HG03460 (cell line): ENCODE results near the gene NFE2L3.

Source experiments
- ATAC-seq: cut with Tn5 transposase; IDR thresholded peaks from one replicate; pipeline ENCODE4 v1.9.1; 2021; ENCODE audit not compliant: unreplicated experiment

Gene NFE2L3

DNA sequence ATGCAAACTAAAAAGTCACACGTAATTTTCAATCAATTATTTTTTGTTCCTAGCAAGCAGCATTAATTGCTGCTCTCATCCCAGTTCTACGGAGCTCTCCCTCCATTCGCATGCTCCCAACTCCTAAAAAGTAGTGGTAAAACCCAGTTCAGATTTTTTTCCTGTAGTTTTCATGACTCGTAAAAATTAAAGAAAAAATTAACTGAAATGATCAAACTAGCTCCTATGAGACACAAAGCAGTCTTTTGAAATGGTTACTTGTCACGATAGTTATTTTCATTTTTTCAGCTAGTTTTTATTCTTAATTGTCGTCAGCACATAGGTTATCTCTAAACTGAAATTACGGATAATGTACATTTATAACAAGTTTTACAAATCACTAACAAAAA lies 46.8 kb downstream of the NFE2L3 start:
- ATAC-seq, result no peak

DNA sequence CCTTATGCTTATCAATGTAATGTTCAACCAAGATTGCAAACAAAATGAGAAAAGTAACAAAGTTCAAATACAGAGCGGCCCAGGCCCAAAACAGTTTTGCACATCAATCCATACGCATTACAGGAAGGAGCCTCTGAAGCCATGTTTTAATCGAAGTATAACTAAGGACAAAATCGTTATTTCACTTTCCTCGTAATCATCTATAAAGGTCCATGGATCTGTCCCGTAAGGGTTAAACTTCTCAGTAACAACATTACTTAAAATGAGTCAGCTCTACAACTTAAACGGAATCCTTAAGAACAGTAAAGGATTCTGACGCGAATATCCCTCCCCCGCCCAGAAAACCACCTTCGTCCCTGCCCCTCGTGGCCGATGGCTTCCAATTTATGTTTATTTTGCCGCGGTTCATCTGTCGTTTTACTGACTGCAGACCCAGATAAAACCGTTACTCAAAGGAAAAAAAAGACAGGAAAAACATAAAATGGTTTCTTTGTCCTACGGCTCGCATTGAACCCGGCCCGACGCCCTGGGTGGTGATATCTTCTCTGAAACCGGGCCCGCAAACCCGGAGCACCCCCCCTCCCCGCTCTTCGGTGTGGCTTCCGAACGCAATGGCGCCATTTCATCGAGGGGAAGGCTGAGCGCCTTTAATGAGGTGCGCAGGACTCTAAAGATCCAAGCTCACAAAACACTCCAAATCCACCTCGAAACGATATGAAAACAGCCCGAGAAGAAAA lies 47.5 kb downstream of the NFE2L3 start:
- no peak for ATAC-seq

DNA sequence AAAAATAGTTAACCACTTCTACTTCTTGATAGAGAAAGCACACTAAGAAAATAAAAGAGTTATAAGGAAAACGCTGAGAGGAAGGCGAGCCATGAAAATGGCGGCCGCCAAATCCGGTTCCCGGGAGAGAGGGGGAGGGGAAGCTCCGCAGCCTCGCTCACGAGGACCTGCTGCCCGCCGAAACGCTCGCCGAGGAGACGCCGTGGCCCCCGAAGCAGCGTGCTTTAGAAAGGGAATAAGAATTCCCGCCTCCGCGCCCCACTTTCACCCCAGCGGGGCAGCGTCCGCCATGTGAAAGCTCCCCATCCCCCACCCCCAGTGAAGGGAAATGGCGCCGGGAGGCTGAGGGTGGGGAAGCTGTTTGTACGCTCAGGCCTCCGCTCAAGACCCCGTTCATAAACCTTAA lies 48.0 kb downstream of the NFE2L3 start:
- peak; percentile 19 for ATAC-seq

DNA sequence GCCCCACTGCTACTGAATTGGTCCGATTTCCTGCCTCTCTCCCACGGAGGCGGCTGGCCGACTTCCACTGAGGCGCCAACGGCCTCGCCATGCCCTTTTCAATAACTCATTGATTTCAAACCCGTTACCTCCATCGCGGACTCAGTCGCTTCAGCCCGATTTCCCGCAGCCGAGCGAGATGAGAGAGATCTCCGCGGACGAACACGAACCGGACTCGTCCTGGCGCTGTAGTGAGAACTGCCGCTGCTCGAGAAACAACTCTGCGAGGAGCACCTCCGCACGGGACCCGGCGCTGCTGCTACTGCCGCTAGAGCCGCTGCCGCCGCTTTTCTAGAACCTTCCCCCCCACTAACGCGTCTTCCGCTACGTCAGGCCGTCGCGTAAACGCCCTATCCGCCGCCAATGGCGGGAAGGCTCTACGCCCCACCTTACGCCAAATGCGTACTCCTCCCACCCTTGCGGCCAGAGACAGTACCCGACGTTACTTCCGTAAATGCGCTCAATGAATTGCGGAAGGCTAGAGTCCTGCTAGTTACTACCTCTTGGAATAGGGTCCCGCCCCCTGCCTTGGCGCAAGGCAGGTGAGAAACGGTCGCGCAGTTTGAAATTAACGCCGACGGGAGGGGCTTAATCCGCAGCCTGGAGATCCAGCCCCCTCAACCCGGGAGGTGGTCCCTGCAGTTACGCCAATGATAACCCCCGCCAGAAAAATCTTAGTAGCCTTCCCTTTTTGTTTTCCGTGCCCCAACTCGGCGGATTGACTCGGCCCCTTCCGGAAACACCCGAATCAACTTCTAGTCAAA lies 48.6 kb downstream of the NFE2L3 start, which contains the start of gene HNRNPA2B1:
Gene HNRNPA2B1, minus strand, starts transcription at position 303 of the 803 bp plus-strand sequence. Its CDS starts 169 bp downstream, at position 134.
- peak; percentile 53 for ATAC-seq

DNA sequence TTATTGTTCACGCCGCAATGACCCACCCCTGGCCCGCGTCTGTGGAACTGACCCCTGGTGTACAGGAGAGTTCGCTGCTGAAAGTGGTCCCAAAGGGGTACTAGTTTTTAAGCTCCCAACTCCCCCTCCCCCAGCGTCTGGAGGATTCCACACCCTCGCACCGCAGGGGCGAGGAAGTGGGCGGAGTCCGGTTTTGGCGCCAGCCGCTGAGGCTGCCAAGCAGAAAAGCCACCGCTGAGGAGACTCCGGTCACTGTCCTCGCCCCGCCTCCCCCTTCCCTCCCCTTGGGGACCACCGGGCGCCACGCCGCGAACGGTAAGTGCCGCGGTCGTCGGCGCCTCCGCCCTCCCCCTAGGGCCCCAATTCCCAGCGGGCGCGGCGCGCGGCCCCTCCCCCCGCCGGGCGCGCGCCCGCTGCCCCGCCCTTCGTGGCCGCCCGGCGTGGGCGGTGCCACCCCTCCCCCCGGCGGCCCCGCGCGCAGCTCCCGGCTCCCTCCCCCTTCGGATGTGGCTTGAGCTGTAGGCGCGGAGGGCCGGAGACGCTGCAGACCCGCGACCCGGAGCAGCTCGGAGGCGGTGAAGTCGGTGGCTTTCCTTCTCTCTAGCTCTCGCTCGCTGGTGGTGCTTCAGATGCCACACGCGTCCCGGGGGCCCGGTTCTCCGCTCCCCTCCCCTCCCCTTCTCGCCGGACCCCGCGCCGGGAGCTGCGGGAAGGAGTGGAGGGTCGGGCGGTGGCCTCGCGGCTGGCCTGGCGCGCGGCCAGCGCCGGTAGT lies 49.4 kb downstream of the NFE2L3 start, which contains the start of gene CBX3:
Gene CBX3, plus strand, starts transcription at position 499 of the 772 bp plus-strand sequence. CDS start 1,254 bp downstream, outside the sequence.
- ATAC-seq, result peak; percentile 41

DNA sequence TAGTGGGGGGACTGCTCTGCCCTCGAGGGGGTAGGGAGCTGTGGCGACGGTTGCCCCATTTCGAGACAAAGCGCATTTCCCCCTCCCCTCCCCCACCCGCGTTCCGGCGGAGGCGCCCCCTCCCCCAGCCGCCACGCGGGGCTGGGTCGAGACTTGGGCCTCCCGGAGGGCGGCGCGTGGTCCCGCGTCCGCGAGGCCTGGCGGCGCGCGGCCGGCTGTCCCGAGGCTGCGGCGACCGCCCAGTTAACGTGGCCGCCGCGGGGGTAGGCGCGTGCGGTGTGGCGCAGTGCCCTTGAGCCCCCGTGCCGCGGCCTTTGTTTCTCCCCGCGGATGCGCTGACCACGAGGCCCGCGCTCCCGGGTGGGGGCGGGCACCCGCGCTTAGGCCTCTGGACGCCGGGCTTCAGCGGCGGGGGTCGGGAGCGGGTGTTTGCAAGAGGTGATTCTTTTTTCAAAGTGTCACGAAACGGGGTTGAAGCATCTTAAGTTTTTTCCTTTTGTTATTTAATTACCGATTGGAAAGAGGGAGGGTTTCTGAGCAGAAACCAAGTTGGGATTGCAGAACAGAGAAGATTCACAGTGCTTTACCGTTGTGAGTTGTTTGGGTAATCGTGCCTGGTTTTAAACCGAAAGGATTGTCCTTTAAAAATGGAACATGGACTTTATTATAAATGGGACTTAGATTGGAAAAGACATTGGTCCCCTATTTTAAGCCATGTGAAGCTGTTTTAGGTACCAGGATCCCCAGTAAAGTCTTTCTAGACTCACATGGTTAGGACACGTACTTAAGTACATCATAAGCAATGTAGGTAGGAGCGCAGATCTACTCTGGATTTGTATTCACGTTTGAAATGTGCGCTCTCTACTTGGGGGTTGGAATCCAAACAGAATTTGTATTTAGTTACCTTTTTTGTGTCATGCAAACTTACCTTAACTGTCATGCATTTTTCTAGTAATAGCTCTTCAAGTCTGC lies 50.3 kb downstream of the NFE2L3 start:
- no peak for ATAC-seq

DNA sequence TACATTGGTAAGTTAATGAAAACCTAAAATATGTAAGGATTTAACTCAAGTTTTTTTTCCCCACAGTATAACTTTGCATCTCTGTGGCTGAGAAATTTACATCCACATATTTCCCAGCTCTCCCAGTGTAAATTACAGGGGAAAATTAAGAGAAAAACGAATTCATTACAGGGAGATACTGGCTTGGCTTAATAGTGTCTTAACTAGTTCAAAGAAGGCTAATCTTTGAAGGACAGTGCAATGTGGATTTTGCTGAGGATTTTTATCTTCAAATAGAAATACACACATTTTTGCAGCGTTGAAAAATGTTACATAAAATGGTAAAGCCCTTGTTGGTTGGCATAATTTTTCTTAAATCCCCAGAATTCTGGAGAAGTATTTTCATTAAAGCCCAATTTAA lies 51.0 kb downstream of the NFE2L3 start:
- ATAC-seq, result no peak

DNA sequence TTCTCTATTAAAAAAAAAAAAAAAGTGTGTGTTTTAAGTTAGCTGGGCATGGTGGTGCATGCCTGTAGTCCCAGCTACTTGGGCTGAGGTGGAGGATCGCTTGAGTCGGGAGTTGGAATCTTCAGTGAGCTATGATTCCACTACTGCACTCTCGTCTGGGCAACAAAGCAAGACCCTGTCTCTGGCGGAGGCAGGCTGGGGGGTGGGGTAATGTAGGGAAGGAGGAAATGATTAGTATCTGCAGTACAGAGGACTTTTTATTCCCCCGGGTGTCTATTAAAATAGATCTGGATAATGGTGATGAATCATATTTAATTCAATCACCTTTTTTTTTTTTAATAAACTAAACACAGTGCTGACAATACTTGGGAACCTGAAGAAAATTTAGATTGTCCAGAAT lies 56.0 kb downstream of the NFE2L3 start:
- ATAC-seq, result no peak

DNA sequence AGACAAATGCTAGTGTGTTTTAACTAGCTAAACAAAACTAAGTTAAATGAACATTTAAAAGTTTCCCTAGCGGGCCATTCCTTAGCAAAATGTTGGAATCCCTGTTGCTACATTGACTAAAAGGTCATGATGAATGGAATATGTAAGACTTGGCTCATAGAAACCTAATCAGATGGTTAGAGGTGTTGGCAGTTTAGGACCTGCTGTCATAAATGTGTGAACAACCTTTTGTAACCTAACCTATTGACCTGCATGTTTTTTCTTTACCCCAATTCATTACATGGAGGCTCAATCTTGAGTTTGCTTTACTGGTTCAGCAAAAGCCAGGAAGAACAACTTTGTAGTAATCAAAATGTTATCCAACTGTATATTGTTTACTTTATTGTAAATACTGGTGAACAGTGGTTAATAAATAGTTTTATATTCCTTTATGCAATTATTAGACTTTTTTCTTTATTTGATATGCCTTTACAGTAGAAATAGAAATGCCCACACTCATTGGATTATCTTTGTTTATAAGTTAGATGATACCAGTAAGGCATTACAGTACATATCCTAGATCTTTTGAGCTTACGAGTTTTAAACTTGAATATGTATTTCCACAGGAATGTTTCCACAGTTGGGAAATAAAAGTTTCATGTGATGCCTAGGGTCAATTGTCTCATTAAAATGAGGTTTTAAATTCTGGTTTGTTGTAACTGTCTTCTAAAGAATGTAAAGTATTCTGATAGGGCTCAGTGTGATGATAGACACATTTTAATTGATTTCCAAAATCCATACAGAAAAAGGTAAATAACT lies 61.1 kb downstream of the NFE2L3 start:
- ATAC-seq, result no peak

DNA sequence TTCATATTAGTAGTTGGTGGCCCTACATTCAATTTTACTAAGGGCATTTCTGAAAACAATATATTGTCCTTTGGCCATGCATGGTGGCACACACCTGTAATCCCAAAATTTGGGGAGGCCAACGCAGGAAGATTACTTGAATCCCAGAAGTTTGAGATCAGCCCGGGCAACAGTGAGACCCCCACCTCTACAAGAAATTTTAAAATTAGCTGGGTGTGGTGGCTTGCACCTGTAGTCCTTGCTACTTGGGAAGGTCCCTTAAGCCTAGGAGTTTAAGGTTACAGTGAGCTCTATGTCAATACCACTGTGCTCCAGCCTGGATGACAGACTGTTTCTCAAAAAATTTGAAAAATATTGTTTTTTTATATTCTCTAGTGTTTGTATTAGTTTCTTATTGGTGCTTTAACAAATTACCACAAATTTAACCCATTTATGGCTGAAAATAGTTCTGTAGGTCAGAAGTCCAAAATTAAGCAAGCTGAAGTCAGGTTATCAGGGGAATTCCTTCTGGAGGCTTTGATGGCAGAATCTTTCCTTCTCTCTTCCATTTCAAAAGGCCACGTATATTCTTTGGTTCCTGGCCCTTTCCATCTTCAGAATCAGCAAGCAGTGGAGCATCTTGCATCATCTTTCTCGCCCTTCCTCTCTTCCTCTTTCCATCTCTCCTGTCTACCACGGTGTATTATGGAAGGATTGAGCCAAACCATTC lies 62.0 kb downstream of the NFE2L3 start:
- no peak for ATAC-seq

DNA sequence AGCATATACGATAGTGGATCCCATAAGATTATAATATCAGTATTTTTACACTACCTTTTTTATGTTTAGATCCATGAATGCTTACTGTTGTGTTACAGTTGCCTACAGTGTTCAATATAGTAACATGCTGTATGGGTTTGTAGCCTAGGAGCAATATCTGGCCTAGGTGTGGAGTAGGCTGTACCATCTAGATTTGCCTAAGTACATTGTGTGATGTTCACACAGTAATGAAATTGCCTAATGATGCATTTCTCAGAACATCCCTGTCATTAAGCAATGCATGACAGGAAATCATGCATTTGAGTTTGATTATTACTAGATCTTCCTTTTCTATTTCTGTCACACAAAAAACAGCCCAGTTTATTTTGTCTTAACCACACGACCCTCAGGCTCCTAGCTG lies 64.1 kb downstream of the NFE2L3 start:
- ATAC-seq, result no peak

DNA sequence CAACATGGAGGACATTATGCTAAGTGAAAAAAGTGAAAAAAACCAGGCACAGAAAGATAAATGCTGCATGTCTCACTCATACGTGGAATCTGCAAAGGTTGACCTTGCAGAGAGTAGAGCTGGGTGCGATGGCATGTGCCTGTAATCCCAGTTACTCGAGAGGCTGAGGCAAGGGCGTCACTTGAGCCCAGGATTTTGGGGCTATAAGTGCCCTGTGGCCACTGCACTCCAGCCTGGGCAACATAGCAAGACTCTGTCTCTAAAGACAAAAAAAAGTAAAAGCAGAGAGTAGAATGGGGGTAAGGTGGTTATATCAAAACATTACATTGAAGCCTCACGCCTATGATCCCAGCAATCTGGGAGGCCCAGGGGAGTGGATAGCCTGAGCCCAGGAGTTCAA lies 72.4 kb downstream of the NFE2L3 start:
- ATAC-seq, result no peak

DNA sequence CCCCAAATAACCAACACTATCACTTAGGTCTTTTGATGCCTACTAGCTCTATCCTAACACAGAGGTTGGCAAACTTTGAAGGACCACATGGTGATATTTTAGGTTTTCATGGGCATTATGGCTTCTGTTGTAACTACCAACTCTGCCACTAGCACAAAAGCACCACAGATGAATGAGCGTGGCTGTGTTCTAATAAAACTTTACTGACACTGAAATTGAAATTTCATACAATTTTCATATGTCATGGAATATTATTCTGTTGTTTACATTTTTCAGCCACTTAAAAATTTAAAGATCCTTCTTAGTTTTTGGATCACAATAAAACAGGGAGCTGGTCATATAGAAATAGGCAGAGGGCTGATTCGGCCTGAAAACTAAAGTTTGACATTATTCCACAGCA lies 76.0 kb downstream of the NFE2L3 start:
- no peak for ATAC-seq

DNA sequence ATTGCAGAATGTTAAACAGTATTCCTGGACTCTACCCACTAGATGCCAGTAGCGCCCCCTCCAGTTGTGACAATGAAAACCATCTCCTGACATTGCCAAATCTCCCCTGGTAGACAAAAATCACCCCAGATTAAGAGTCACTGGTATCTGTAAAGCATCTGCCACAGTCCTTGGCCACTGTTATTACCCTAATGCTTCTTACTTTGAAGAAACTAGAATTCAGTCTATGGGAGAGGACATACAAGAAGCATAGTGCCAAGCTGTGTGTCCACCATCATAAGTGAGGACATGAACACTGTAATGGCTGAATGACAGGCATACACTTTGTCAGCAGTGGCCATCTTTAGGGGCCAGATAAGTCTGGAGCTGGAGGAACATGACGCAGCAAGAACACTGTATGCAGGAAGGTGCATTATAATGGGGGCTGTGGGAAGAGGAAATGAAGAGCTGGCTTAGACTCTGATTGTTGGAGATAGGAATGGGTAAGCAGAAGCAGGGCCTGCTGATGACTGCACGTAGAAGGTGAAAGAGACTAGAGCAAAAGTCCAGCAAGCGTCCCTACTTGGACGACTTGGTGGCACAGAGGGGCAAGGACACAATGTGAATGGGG lies 82.0 kb downstream of the NFE2L3 start:
- ATAC-seq, result no peak
